Spinal cord (tissue), 10 donors: ENCODE results near the gene TBCK. TPM values are rescaled to one million over a fixed set of nuclear protein-coding genes. Genes with fewer than 3 reads are reported as not detected.
"Not testable (repeated sequence)": the region's sequence is repeated elsewhere in the genome, so short reads cannot be mapped to it uniquely, and the experiment has no call there.

Experiments
- DNase-seq, 6 donors: peaks; one replicate each; pipeline versions ENCODE4 v3.0.0 to v3.0.0-alpha.2; 2013 to 2015; ENCODE audit warnings: low spot score in 6 of 6, low read depth in 4 of 6
- H3K27ac ChIP-seq: one replicate; pipeline ENCODE4 v1.5.1; 2013; ENCODE audit warnings: low read depth, low read length, control low read depth
- H3K27me3 ChIP-seq: one replicate; pipeline ENCODE4 v1.6.1; 2013; ENCODE audit warnings: low read length; ENCODE audit not compliant: control insufficient read depth, insufficient read depth
- H3K36me3 ChIP-seq: one replicate; pipeline ENCODE4 v1.6.1; 2013; ENCODE audit warnings: low read length; ENCODE audit not compliant: control insufficient read depth, insufficient read depth
- H3K4me1 ChIP-seq: one replicate; pipeline ENCODE4 v1.6.1; 2013; ENCODE audit warnings: low read length; ENCODE audit not compliant: control insufficient read depth, insufficient read depth
- H3K4me3 ChIP-seq: one replicate; pipeline ENCODE4 v1.5.1; 2013; ENCODE audit warnings: low read depth, low read length, control low read depth
- H3K9me3 ChIP-seq: one replicate; pipeline ENCODE4 v1.6.1; 2013; ENCODE audit warnings: low read length; ENCODE audit not compliant: control insufficient read depth, insufficient read depth
- WGBS: methylation state at CpG from one replicate; pipeline ENCODE4 v1.1.5; 2013; ENCODE audit warnings: missing lambda C conversion rate; ENCODE audit not compliant: insufficient coverage; 5-methylcytosine and 5-hydroxymethylcytosine counted together
- polyA plus RNA-seq, 2 donors: library from polyadenylated mRNA; unstranded; fragments of 120-200 nt; gene quantifications; one replicate each; pipeline ENCODE4 v1.2.1, GENCODE V29; 2013; ENCODE audit not compliant: insufficient read length in 2 of 2
- total RNA-seq, 2 donors: library from RNA; depleted of rRNA in 1 of 2; stranded (reverse); fragments of 120-200 nt in 1 of 2; fragments of >200 nt in 1 of 2; gene quantifications; one replicate each; pipeline versions ENCODE4 v1.2.3 to v1.2.4, GENCODE V29; 2013 to 2014
- donor health status: healthy.

The TBCK gene
- total and polyA plus RNA-seq, 4 donors: 37.3 to 77.5 (median 58.7) TPM

GRCh38 chr4:106116025-106116424 lies 200.0 kb downstream of the TBCK start:
- no peaks in the 10 kb centered on the region for H3K36me3 ChIP-seq
- no CpG with 5 or more reads among the region's 2 CpGs for WGBS
- H3K4me3 ChIP-seq: no peak overlapping the region
- no peak for DNase-seq
- H3K4me1 ChIP-seq: no peaks in the 10 kb centered on the region
- H3K27ac ChIP-seq: no peak overlapping the region
- peaks cover 6% of the 10 kb centered on the region for H3K9me3 ChIP-seq
- no peaks in the 10 kb centered on the region for H3K27me3 ChIP-seq

- H3K27ac ChIP-seq: no peak overlapping the region
- 98% methylated on average over 6 of the region's 8 CpGs for WGBS
- no peak overlapping the region for H3K4me3 ChIP-seq
- peaks cover 9% of the 10 kb centered on the region for H3K9me3 ChIP-seq
- H3K36me3 ChIP-seq: no peaks in the 10 kb centered on the region
- no peaks in the 10 kb centered on the region for H3K4me1 ChIP-seq
- H3K27me3 ChIP-seq: no peaks in the 10 kb centered on the region
- no peak for DNase-seq
These were observed 201.7 kb downstream of the TBCK start for GRCh38 chr4:106114270-106114669.

- not testable (repeated sequence) for H3K9me3 ChIP-seq, H3K36me3 ChIP-seq, DNase-seq, H3K4me1 ChIP-seq, H3K27ac ChIP-seq, H3K4me3 ChIP-seq, H3K27me3 ChIP-seq
- WGBS: no CpG with 5 or more reads among the region's 2 CpGs
These were observed 204.1 kb downstream of the TBCK start for GRCh38 chr4:106111778-106112469.

- H3K36me3 ChIP-seq: peaks cover 3% of the 10 kb centered on the region
- H3K4me3 ChIP-seq: no peak overlapping the region
- DNase-seq: no peak
- 98% methylated on average over 6 of the region's 6 CpGs for WGBS
- H3K27ac ChIP-seq: no peak overlapping the region
- H3K9me3 ChIP-seq: peaks cover 9% of the 10 kb centered on the region
- no peaks in the 10 kb centered on the region for H3K4me1 ChIP-seq
- no peaks in the 10 kb centered on the region for H3K27me3 ChIP-seq
These were observed 206.1 kb downstream of the TBCK start for GRCh38 chr4:106109929-106110328.

GRCh38 chr4:106105697-106106096 lies 210.3 kb downstream of the TBCK start:
- Histone ChIP-seq H3K27ac (no peak overlapping the region), H3K9me3 (no peaks in the 10 kb centered on the region), H3K36me3 (peaks cover 6% of the 10 kb centered on the region)

GRCh38 chr4:106104276-106104675 lies 211.7 kb downstream of the TBCK start:
- H3K27ac ChIP-seq: no peak overlapping the region
- no peak overlapping the region for H3K4me3 ChIP-seq
- H3K36me3 ChIP-seq: peaks cover 6% of the 10 kb centered on the region
- DNase-seq: no peak
- WGBS: 100% methylated on average over 1 of the region's 1 CpG
- no peaks in the 10 kb centered on the region for H3K9me3 ChIP-seq
- H3K4me1 ChIP-seq: no peaks in the 10 kb centered on the region
- H3K27me3 ChIP-seq: no peaks in the 10 kb centered on the region

More at GRCh38 chr4:106105697-106106096, 210.3 kb downstream of the TBCK start:
- H3K4me1 ChIP-seq: no peaks in the 10 kb centered on the region
- no peaks in the 10 kb centered on the region for H3K27me3 ChIP-seq
- 100% methylated on average over 1 of the region's 4 CpGs for WGBS
- no peak for DNase-seq
- H3K4me3 ChIP-seq: no peak overlapping the region

- no peak overlapping the region for H3K27ac ChIP-seq
- WGBS: no CpG with 5 or more reads among the region's 1 CpG
- H3K9me3 ChIP-seq: no peaks in the 10 kb centered on the region
- peaks cover 8% of the 10 kb centered on the region for H3K36me3 ChIP-seq
- DNase-seq: no peak
- H3K4me1 ChIP-seq: no peaks in the 10 kb centered on the region
- no peak overlapping the region for H3K4me3 ChIP-seq
- no peaks in the 10 kb centered on the region for H3K27me3 ChIP-seq
These were observed 219.6 kb downstream of the TBCK start for GRCh38 chr4:106096454-106096853.

- Histone ChIP-seq H3K4me1 (no peaks in the 10 kb centered on the region), H3K9me3 (peaks cover 3% of the 10 kb centered on the region), H3K4me3 (no peak overlapping the region), H3K36me3 (peaks cover 8% of the 10 kb centered on the region), H3K27ac (no peak overlapping the region), H3K27me3 (no peaks in the 10 kb centered on the region)
- no peak for DNase-seq
- no CpG with 5 or more reads among the region's 2 CpGs for WGBS
These were observed 220.6 kb downstream of the TBCK start for GRCh38 chr4:106095408-106095807.

GRCh38 chr4:106092361-106093040 lies 223.5 kb downstream of the TBCK start:
- H3K4me1 ChIP-seq: no peaks in the 10 kb centered on the region
- peaks cover 12% of the 10 kb centered on the region for H3K9me3 ChIP-seq
- H3K27ac ChIP-seq: no peak overlapping the region
- no peak overlapping the region for H3K4me3 ChIP-seq
- H3K27me3 ChIP-seq: no peaks in the 10 kb centered on the region
- no peak for DNase-seq
- WGBS: 91% methylated on average over 23 of the region's 24 CpGs
- H3K36me3 ChIP-seq: peaks cover 20% of the 10 kb centered on the region

GRCh38 chr4:106090826-106091225 lies 225.2 kb downstream of the TBCK start:
- Histone ChIP-seq H3K36me3 (peaks cover 20% of the 10 kb centered on the region), H3K27ac (no peak overlapping the region)
- no peak for DNase-seq

More at GRCh38 chr4:106090826-106091225, 225.2 kb downstream of the TBCK start:
- Histone ChIP-seq H3K27me3 (no peaks in the 10 kb centered on the region), H3K9me3 (peaks cover 12% of the 10 kb centered on the region), H3K4me3 (no peak overlapping the region), H3K4me1 (no peaks in the 10 kb centered on the region)
